Measurements from ENCODE around the gene SOCS1. TPM values are rescaled to one million over a fixed set of nuclear protein-coding genes. Genes with fewer than 3 reads are reported as not detected.

SOCS1 gene
- total and polyA plus RNA-seq, 2 of the 4 experiments (the other 2 are of a cell fraction), result 2.0 to 22.0 TPM

DNA sequence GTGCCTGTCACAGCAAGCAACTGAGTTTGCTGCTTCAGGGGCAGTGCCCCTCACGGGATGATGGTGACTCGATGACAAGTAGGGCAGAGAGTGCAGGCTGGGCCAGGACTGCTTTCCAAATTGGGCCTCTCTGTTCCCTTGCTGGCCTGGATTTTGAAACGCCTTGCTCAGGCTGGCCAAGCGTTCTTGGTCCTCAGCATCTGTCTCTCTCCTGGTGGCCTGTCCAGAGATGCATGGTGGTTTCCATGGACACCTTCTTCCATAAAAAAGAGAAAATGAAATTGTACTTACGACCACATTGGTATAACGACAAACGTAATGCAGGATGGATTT is 44.5 kb upstream of the SOCS1 start:
- H3K23ac ChIP-seq (ENCODE audit: low read depth, low read length), result no peak overlapping the region
- no peak overlapping the region for H3K18ac ChIP-seq (ENCODE audit: low read depth, low read length)
- ChIA-PET CTCF (no interaction called here), POLR2A (ENCODE audit: unreplicated experiment) (no interaction called here)
- H3K36me3 ChIP-seq (ENCODE audit: control insufficient read depth, insufficient read depth, low read length), result no peaks in the 10 kb centered on the region
- no peak overlapping the region for H4K91ac ChIP-seq (ENCODE audit: insufficient read depth, low read depth, low read length)
- H3K9ac ChIP-seq (ENCODE audit: low read depth, low read length), result no peak overlapping the region
- no peak overlapping the region for H2BK5ac ChIP-seq (ENCODE audit: low read depth, low read length, poor library complexity, severe bottlenecking)
- no peaks in the 10 kb centered on the region for H4K20me1 ChIP-seq (ENCODE audit: insufficient read depth, low read length)
- H2BK15ac ChIP-seq (ENCODE audit: low read depth, low read length), result no peak overlapping the region
- no peak overlapping the region for H3K4ac ChIP-seq (ENCODE audit: low read depth, low read length)
- H2AK9ac ChIP-seq (replicated peaks; ENCODE audit: low read depth, low read length, poor library complexity), result no peak overlapping the region
- H3K4me3 ChIP-seq (ENCODE audit: insufficient read depth, low read depth, low read length), result no peak overlapping the region
- H3K4me2 ChIP-seq (ENCODE audit: low read depth, low read length), result no peak overlapping the region
- H3K79me1 ChIP-seq (ENCODE audit: low read depth in 1 of 2, low read length in 2 of 2), result no peaks in the 10 kb centered on the region
- H3K14ac ChIP-seq (replicated peaks; ENCODE audit: low read depth, low read length), result no peak overlapping the region
- no peak for DNase-seq
- no peaks in the 10 kb centered on the region for H3K9me3 ChIP-seq (ENCODE audit: control insufficient read depth, insufficient read depth, low read length)
- H2BK20ac ChIP-seq (ENCODE audit: low read depth, low read length), result no peak overlapping the region
- H3K4me1 ChIP-seq (ENCODE audit: control insufficient read depth, insufficient read depth, low read length), result peaks cover 10% of the 10 kb centered on the region
- in situ Hi-C loops (cut with MboI; ENCODE audit: low sequenced_read_pairs), result no loop called here
- intact Hi-C loops (cut with micrococcal nuclease), result no loop called here
- no peak overlapping the region for H3K56ac ChIP-seq (ENCODE audit: extremely low read depth, insufficient read depth, low read length)
- H3K27me3 ChIP-seq (ENCODE audit: control insufficient read depth, insufficient read depth, low read length), result no peaks in the 10 kb centered on the region
- dilution Hi-C loops (cut with HindIII; ENCODE audit: low sequenced_read_pairs, unreplicated experiment), result no loop called here
- ATAC-seq (ENCODE audit: low read depth), result no peak
- WGBS, 2 experiments (ENCODE audit: extremely low coverage in 2 of 2, insufficient read length in 1 of 2), result 65% methylated on average over 2 of the region's 7 CpGs; no CpG with 5 or more reads in 1 of the 2 experiments
- H3K9me1 ChIP-seq (ENCODE audit: insufficient read depth, low read length), result no peaks in the 10 kb centered on the region
- no peak overlapping the region for H2AFZ ChIP-seq (replicated peaks; ENCODE audit: low read length, poor library complexity)
- TF ChIP-seq FOS (IDR thresholded peaks at IDR 0.05; ENCODE audit: low read depth, low read length) (no peak), MXI1 (IDR thresholded peaks at IDR 0.05; ENCODE audit: borderline replicate concordance, low read depth, low read length) (no peak), POLR2A (IDR thresholded peaks at IDR 0.05; ENCODE audit: low read depth, low read length) (no peak), CTCF (conservative IDR thresholded peaks at IDR 0.05; ENCODE audit: low read depth, low read length) (no peak), MAFK (IDR thresholded peaks at IDR 0.05; ENCODE audit: low read depth, low read length) (no peak), CHD1 (IDR thresholded peaks at IDR 0.05; ENCODE audit: low read depth, low read length) (no peak), BHLHE40 (IDR thresholded peaks at IDR 0.05; ENCODE audit: low read depth, low read length) (no peak), RCOR1 (IDR thresholded peaks at IDR 0.05; ENCODE audit: insufficient replicate concordance, low read length) (no peak), ELK1 (IDR thresholded peaks at IDR 0.05; ENCODE audit: borderline replicate concordance, low read depth, low read length) (no peak), MAZ (IDR thresholded peaks at IDR 0.05; ENCODE audit: borderline replicate concordance, low read depth, low read length) (no peak), RAD21 (IDR thresholded peaks at IDR 0.05; ENCODE audit: low read length) (no peak), NFE2L2 (IDR thresholded peaks at IDR 0.05; ENCODE audit: low read depth, low read length) (no peak), CEBPB (IDR thresholded peaks at IDR 0.05; ENCODE audit: low read depth, low read length) (no peak), RFX5 (IDR thresholded peaks at IDR 0.05; ENCODE audit: low read depth, low read length) (no peak), SMC3 (IDR thresholded peaks at IDR 0.05; ENCODE audit: low read depth, low read length) (no peak)
- TF ChIP-seq, protein P1, sequence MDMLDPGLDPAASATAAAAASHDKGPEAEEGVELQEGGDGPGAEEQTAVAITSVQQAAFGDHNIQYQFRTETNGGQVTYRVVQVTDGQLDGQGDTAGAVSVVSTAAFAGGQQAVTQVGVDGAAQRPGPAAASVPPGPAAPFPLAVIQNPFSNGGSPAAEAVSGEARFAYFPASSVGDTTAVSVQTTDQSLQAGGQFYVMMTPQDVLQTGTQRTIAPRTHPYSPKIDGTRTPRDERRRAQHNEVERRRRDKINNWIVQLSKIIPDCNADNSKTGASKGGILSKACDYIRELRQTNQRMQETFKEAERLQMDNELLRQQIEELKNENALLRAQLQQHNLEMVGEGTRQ (IDR thresholded peaks at IDR 0.05; ENCODE audit: low read depth, low read length), result no peak
- H3K27ac ChIP-seq (ENCODE audit: insufficient read depth, low read length), result no peak overlapping the region
- H4K5ac ChIP-seq (ENCODE audit: low read depth, low read length), result no peak overlapping the region
- BruUV-seq (replicated peaks), result no TSS peak
- H2AK5ac ChIP-seq (ENCODE audit: low read depth, low read length), result no peak overlapping the region
- no peak overlapping the region for H4K8ac ChIP-seq (ENCODE audit: low read depth in 2 of 2, low read length in 2 of 2)
- no peak overlapping the region for H2BK120ac ChIP-seq (ENCODE audit: low read depth, low read length)

All from IMR-90 (cell line).